Stimulated activated CD8-positive, alpha-beta memory T cell treated with anti-CD3 and anti-CD28 coated beads, Interleukin-2, amount 100 ng/mL, for 1 hour (primary cell): ENCODE results near the gene KRT5.

ENCODE experiments used
- DNase-seq, 2 donors: peaks; one replicate each; pipeline ENCODE4 v3.0.0-alpha.2; 2020; ENCODE audit warnings: low read depth in 2 of 2

KRT5 gene

DNA sequence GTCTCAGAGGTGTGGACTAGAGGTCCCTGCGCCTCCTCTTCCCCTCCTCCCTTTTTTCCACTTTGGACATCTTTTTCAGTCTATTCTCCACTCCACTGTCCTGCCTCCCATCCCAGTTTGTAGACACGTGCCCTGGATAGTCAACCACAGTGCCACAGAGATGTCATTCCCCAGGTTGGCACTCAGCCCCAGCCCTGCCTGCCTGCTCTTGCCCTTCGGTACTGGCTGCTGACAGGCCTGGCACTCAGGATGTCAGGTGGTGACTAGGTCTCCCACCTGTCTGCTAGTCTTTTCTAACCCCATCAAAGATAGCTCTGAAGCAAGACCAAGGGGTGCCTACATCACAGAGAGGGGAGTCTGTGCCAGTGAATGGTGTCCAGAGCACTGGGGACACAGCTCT is 16.9 kb upstream of the KRT5 start:
- no peak for DNase-seq

GRCh38 chr12:52535574-52535973 is 15.4 kb upstream of the KRT5 start:
- DNase-seq = no peak

GRCh38 chr12:52534482-52534881 is 14.3 kb upstream of the KRT5 start:
- DNase-seq = no peak

- no peak for DNase-seq
These were observed 13.7 kb upstream of the KRT5 start for GRCh38 chr12:52533686-52534470.

DNA sequence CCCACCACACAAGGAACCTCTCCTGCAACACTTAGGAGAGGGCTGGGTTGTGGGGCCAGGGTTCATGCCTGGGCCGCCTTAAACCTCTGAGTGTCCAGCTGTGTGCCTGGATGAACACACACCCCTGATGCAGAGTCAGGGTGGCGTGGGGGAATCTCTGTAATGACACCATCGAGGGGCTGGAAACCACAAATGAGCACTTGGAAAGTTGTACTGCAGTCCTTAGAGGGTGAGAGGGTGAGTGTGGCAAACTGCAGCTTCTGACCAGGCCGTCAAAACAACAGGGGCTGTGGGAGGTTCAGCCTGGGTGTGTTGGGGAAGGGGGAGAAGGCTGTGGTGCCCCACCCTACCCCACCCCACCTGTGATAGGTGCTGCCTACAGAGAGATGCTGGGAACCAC is 12.4 kb upstream of the KRT5 start:
- no peak for DNase-seq

DNA sequence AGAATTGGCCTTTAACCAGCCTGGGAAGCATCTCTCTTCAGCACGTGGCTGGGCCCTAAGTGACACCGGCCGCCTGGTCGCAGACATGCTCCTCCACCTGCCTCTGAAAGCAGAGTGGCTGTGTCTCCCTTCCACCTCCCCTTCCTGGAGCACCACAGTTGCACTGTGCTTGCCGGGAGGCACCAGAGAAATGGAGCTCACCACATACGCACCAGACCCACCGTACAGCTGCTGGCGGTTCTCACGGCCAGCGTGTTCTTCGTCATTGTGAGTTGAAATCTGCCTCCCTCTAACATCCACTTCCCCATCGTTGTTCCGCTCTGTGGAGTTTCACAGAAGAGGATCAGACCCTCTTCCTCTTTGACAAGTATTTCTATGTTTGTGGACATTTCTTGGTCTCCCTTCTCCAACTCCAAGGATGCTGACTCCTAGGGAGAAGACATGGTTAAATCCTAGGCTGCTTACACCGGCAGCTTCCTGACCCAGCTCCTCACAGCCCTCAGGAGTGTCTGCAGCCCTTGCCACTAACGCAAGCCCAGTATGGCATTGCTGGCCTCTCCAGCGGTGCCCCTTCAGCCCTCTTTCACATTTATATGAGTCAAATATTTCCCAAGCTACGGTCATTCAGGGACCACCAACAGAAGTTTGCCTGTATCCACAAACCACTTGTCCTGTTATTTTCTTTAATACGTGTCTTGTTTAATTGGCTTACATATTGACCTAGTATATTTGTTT is 11.5 kb upstream of the KRT5 start:
- DNase-seq = no peak

DNA sequence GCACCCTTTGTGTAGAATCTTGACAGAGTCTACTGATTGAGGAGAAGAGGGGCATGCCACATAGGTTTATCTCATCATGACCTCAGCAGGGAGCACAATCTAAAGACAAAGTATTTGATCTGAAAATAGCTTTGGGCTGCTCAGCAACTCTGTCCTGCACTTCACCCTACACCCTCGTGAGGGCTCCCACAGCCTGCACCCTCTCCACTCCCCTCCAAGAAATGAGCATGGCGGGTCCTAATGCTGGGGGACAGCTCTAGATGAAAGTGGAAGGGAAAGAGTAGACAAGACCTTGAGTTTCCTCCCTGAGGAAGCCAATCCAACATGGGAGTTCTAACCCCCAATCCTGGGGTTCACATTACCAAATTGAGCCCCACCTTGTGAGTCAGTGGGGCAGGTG is 10.7 kb upstream of the KRT5 start:
- DNase-seq = no peak

GRCh38 chr12:52530366-52530765 is 10.2 kb upstream of the KRT5 start:
- DNase-seq = no peak

- DNase-seq = no peak
These were observed 9.7 kb upstream of the KRT5 start for GRCh38 chr12:52529846-52530245.

DNA sequence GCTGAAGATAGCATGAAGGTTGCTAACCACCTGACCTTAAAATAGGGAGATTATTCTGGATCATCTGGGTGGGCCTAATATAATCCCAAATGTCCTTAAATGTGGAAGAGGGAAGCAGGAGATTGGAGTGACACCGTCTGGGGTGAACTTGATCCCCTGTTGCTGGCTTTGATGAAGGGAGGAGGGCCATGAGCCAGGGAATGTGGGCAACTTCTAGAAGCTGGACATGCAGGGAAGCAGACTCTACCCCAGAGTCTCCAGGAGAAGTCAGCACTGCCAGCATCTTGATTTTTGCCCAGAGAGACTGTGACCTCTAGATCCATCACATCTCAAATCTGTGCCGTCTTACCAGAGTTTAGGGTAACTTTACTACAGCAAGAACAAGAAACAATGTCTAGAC is 9.2 kb upstream of the KRT5 start:
- DNase-seq = no peak

- no peak for DNase-seq
These were observed 8.5 kb upstream of the KRT5 start for GRCh38 chr12:52528641-52529143.

GRCh38 chr12:52527121-52527800 is 7.1 kb upstream of the KRT5 start:
- DNase-seq = no peak

GRCh38 chr12:52526511-52526951 is 6.3 kb upstream of the KRT5 start:
- DNase-seq = no peak

GRCh38 chr12:52525661-52526499 is 5.7 kb upstream of the KRT5 start:
- DNase-seq = no peak

- no peak for DNase-seq
These were observed 4.9 kb upstream of the KRT5 start for GRCh38 chr12:52524898-52525591.

DNA sequence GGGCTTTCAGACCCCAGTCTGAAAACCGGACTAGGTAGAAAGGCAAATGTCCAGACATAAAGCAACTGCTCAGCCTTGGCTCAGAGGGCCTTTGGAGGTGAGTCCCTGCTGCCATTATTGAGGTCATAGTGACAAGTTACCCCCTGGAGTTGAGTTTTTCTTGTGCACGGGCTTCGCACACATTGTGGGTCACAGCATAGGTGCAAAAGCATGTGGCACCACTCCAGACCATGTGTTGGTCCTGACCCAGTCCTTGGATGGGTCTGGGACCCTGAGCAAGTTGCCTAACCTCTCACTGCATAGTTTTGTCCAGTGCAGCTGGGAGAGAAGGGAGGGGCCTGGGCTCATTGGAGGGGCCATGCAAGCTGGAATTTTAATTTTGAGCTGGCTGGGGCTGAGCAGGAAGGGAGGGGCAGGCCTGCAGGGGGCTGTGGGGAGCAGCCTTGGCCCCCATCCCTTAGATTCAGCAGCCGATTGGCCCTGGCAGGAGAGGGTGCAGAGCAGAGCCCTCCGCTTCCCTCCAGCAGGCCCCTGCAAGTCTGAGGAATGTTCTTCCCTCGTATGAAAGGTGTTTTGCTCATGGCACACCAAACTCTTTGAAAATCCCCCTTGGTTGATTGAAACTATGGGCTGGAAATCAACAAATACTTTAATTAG is 4.2 kb upstream of the KRT5 start:
- DNase-seq = no peak

GRCh38 chr12:52523824-52524223 is 3.6 kb upstream of the KRT5 start:
- no peak for DNase-seq

- no peak for DNase-seq
These were observed 2.3 kb upstream of the KRT5 start for GRCh38 chr12:52522346-52523011.

DNA sequence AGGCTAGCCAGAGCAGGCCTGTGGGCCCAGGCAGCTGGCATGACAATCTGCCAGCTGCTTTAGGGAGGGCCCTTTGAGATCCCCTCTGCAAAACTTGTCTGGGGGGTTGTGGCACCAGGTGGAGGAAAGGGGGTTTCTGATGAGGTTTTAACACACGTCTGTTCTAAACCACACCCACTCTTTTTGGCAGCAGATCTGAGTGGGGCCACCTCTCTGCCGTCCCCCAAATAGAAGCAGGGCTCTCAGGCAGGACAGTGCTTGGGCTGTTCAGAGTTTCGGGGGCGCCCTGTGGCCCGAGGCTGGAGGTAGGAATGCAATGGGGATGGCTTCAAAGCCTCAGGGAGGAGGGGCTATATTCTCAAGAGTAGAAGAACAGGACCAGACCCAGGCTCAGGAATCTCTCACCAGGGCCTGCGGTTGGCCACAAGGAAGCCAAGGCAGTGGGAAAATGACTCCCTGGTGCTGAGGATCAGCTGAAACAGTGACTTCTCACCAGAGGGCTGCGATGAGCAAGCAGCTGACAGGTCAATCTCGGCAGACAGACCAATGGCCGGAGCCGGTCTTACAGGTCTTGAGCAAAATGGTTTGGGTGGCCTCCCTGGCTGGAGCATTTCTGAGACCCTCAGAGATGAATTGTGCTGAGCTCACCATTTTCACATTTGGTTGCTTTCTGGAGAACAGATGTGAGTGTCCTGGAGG is 1.5 kb upstream of the KRT5 start:
- DNase-seq = no peak
